HG03095 (cell line): Measurements from ENCODE around the gene LMAN1L.
A peak's percentile ranks its signal among the peaks of the same experiment; 100 is the strongest.

Experiments
- ATAC-seq: cut with Tn5 transposase; IDR thresholded peaks from one replicate; pipeline ENCODE4 v1.9.1; 2021; ENCODE audit warnings: moderate library complexity; ENCODE audit not compliant: unreplicated experiment

Gene LMAN1L

GRCh38 chr15:74812533-74812932 lies at the start of gene LMAN1L:
LMAN1L (plus strand) TSS chr15:74812835; CDS start chr15:74812855, 20 bp downstream.
- ATAC-seq, result no peak

GRCh38 chr15:74763416-74763815 lies 49.2 kb upstream of the LMAN1L start:
- no peak for ATAC-seq

- no peak for ATAC-seq
Measured at GRCh38 chr15:74767167-74768098, 45.2 kb upstream of the LMAN1L start.

DNA sequence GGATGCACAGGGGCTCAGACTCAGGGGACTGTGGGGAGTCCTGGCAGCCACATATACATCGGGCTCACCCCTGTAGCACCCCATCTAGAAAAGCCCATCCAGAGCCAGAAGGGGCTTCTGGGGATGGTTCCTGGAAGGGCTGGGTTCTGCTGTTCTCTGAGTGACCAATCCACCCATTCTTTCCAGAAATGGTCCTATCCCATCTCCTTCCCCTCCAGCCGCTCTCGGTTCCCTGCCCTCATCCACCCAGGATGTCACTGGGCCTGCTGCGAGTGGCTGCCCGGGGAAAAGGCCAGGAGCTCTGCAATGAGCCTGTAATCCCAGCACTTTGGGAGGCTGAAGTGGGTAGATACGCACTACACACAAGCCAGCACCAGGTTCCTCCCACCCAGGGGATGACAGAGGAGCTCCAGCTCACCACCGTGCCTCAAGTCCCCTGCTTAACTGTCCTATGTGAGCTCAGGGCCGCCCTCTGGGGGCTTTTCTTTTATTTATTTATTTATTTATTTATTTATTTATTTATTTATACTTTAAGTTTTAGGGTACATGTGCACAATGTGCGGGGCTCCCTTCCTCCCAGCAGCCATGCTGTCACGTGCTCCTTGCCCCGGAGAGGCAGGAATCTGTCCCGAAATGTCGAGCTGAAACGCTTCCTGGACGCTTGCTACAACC lies 44.4 kb upstream of the LMAN1L start:
- no peak for ATAC-seq

DNA sequence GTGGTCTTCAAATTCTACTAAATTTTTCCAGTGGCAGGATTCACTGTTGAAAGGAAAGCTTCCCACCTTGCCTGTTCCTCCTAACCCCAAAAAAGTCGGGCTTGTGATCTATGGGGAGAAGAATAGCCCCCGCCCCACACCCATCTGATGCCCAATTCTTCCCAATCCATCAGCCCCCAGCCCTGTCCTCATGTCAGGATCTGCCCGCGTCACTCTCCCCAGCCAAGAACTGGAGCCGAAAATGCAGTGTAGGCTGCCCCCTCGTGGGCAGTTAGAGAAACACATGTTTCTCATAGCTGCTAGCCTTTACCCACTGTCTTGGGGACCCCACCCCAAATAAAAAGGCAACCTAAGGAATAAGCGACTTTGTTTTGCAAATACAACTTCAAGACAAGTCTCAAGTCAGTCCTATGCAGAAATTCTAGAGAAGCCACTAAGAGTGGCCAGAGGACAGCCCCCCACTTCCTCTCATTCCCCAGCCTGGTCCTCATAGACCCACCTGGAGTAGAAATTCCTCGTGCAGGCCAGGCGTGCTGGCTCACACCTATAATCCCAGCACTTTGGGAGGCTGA lies 43.8 kb upstream of the LMAN1L start:
- no peak for ATAC-seq

DNA sequence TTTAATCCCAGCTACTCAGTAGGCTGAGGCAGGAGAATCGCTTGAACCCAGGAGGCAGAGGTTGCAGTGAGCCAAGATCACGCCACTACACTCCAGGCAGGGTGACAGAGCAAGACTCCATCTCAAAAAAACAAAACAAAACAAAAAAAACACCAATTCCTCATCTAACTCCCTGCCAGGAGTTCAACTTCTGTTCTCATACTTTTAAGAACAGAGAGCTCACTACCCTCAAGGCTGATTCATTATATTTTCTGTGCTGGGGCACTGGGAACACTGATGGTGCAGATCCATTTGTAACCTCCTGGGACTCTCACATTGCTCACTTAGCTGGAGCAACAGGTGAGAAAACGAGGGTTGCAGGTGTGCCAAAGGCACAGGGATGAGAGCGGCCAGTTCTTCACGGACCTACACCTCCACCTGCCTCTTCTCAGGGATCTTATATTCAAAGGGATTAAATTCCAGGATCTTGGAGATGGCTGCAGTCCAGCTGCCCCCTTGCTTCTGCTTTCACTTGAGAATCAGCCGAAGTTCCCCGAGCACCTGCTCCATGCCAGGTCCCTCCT lies 43.1 kb upstream of the LMAN1L start:
- no peak for ATAC-seq

DNA sequence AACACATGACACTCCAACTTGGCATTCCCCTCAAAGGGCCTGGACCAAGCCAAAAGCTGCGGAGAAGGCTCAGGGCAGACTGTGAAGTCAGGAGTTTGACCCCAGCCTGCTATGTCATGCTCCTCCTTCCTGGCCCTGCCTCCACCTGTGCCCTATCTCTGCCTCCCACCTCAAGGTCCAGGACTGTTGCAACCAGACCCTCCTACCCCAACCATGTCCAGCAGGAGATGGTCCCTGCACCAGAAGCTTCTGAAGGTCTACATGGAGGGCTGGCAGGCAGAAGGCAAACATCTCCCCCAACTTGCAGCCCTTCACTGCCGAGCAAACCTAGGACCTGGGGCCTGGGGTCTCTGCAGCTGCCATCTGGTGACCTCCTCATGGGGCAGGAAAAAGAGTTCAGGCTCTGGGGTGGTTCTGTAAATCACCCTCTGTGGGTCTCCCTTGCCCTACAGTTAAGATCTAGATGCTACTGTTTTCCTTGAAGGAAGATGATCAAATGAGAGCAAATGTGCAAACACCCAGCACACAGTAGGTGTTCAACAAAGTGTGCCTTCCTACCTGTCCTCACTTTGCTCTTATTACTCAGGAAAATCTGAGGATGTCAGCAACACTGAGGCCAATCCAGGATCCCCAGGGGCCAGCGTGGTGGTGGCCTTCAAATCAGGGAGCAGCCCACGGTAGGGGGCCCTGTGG lies 42.3 kb upstream of the LMAN1L start:
- ATAC-seq, result no peak

DNA sequence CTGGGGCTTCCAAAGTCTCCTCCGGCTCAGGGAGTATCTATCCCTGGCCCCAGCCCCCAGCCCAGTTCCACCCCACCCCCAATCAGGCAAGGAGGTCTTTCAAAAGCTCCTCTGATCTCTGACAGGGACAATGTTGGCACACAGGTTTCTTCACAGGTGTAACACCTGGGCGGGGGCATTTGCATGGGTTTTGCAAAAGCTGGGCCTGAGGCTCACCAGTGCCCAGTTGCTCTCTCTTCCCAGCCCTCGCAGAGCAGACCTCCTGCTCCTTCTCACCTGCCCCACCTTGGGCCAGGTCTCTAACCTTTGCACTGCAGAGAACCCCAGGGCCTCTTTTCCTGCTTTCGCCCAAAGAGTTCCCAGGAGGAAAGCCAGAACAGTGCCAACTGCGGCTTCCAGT lies 39.3 kb upstream of the LMAN1L start:
- ATAC-seq, result no peak

GRCh38 chr15:74773731-74774252 lies 38.8 kb upstream of the LMAN1L start:
- ATAC-seq, result no peak

- no peak for ATAC-seq
Measured at GRCh38 chr15:74775132-74775562, 37.5 kb upstream of the LMAN1L start.

DNA sequence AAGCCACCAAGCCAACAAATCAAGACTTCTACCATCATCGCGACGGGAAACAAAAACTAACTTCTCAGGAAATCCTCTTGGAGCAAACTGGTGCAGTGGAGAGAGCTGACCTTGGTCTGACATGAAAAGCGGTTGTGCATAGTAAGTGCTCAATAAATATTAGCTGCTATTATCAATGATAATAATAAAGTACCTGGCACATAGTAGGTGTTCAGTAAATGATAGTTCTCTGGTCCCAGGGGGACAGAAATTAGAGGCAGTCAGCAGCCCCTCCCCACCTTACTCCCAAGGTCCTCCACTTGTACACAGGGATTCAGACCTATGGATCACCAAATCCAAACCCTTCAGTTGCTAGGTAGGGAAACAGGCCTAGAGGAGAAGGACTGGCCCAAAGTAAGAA lies 36.7 kb upstream of the LMAN1L start:
- ATAC-seq, result no peak

GRCh38 chr15:74776821-74777768 lies 35.5 kb upstream of the LMAN1L start:
- ATAC-seq, result peak; percentile 37

- ATAC-seq, result no peak
Measured at GRCh38 chr15:74777769-74778598, 34.7 kb upstream of the LMAN1L start.

GRCh38 chr15:74778599-74778970 lies 34.0 kb upstream of the LMAN1L start:
- ATAC-seq, result no peak

DNA sequence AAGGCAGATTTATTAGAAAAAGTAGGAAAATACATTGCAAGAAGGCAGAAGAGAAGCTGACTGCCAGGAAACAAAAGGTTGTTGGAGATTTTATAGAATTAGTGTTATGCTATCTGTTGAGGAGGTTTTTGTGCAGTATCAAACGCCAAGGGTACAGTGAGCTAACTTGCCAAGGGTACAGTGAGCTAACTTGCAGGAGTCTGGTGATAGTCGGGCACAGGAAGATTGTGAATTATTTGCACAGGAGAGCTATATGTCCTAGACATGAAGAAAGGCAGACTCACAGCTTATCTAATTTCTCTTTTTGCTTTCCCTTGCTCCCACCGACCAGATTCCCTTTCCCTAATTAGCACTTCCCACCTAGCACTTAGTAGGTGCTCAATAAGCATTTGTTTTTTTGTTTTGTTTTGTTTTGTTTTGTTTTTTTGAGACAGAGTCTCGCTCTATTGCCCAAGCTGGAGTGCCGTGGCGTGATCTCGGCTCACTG lies 33.4 kb upstream of the LMAN1L start:
- no peak for ATAC-seq

GRCh38 chr15:74780523-74781430 lies 31.9 kb upstream of the LMAN1L start:
- ATAC-seq, result no peak

- ATAC-seq, result no peak
Measured at GRCh38 chr15:74781431-74782258, 31.0 kb upstream of the LMAN1L start, which contains the start of gene CSK. CSK (plus strand) TSS chr15:74782080; CDS start chr15:74798298, 16,218 bp downstream.
